ENCODE results near the gene PHOSPHO2.

The PHOSPHO2 gene

GRCh38 chr2:169690958-169691357 lies 3.3 kb upstream of the PHOSPHO2 start:
- ATAC-seq = no peak
- no peak for TF ChIP-seq CREB5 (CRISPR knock-in tag; IDR thresholded peaks at IDR 0.05; ENCODE audit: low read depth)
- TF ChIP-seq ZNF70 (CRISPR knock-in tag; IDR thresholded peaks at IDR 0.05) = no peak
- no peak for TF ChIP-seq BACH2 (CRISPR knock-in tag; IDR thresholded peaks at IDR 0.05; ENCODE audit: borderline replicate concordance)
- TF ChIP-seq POU6F1 (CRISPR knock-in tag; IDR thresholded peaks at IDR 0.05; ENCODE audit: borderline replicate concordance, low read depth) = no peak
- TF ChIP-seq CSDC2 (CRISPR knock-in tag; IDR thresholded peaks at IDR 0.05) = no peak
- TF ChIP-seq OSR1 (CRISPR knock-in tag; IDR thresholded peaks at IDR 0.05) = no peak
- TF ChIP-seq ZC3H10 (CRISPR knock-in tag; IDR thresholded peaks at IDR 0.05) = no peak
- no peak for TF ChIP-seq ZFP30 (CRISPR knock-in tag; IDR thresholded peaks at IDR 0.05)
- TF ChIP-seq ISL1 (CRISPR knock-in tag; IDR thresholded peaks at IDR 0.05) = no peak
- TF ChIP-seq RARB (CRISPR knock-in tag; IDR thresholded peaks at IDR 0.05) = no peak
- no peak for TF ChIP-seq PPARA (CRISPR knock-in tag; IDR thresholded peaks at IDR 0.05; ENCODE audit: borderline replicate concordance)

GRCh38 chr2:169692718-169693117 lies 1.6 kb upstream of the PHOSPHO2 start:
- ATAC-seq = no peak

More at GRCh38 chr2:169692718-169693117, 1.6 kb upstream of the PHOSPHO2 start:
- TF ChIP-seq RARB (CRISPR knock-in tag; IDR thresholded peaks at IDR 0.05) (no peak), TSHZ2 (CRISPR knock-in tag; IDR thresholded peaks at IDR 0.05) (no peak), ARNTL (CRISPR knock-in tag; IDR thresholded peaks at IDR 0.05; ENCODE audit: borderline replicate concordance, low read depth) (no peak), ESRRG (CRISPR knock-in tag; IDR thresholded peaks at IDR 0.05) (no peak), ZNF565 (CRISPR knock-in tag; conservative IDR thresholded peaks at IDR 0.05; ENCODE audit: low read depth) (no peak), PATZ1 (CRISPR knock-in tag; IDR thresholded peaks at IDR 0.05; ENCODE audit: borderline replicate concordance) (no peak), ZFP3 (CRISPR knock-in tag; IDR thresholded peaks at IDR 0.05) (no peak), ZFP30 (CRISPR knock-in tag; IDR thresholded peaks at IDR 0.05) (no peak), SNAI2 (CRISPR knock-in tag; IDR thresholded peaks at IDR 0.05) (no peak), OSR1 (CRISPR knock-in tag; IDR thresholded peaks at IDR 0.05) (no peak), CSRNP3 (CRISPR knock-in tag; IDR thresholded peaks at IDR 0.05) (no peak), BACH2 (CRISPR knock-in tag; IDR thresholded peaks at IDR 0.05; ENCODE audit: borderline replicate concordance) (no peak), PPARA (CRISPR knock-in tag; IDR thresholded peaks at IDR 0.05; ENCODE audit: borderline replicate concordance) (no peak), POU6F1 (CRISPR knock-in tag; IDR thresholded peaks at IDR 0.05; ENCODE audit: borderline replicate concordance, low read depth) (no peak), TOX (CRISPR knock-in tag; IDR thresholded peaks at IDR 0.05; ENCODE audit: borderline replicate concordance) (no peak), ISL1 (CRISPR knock-in tag; IDR thresholded peaks at IDR 0.05) (no peak), ZC3H10 (CRISPR knock-in tag; IDR thresholded peaks at IDR 0.05) (no peak)

Data from SK-N-SH treated with all-trans-retinoic acid at 6 μM for 48 hours (cell line).